ENCODE results near the gene EML6.

GRCh38 chr2:54735636-54736035 lies 12.2 kb downstream of the EML6 start:
- no peak for TF ChIP-seq RBFOX2 (IDR thresholded peaks at IDR 0.05; ENCODE audit: low read depth, low read length)
- TF ChIP-seq ZNF510 (CRISPR knock-in tag; IDR thresholded peaks at IDR 0.05; ENCODE audit: low read depth), result no peak
- TF ChIP-seq MTA3 (CRISPR knock-in tag; IDR thresholded peaks at IDR 0.05), result no peak
- TF ChIP-seq HNRNPUL1 (IDR thresholded peaks at IDR 0.05; ENCODE audit: low read depth, low read length), result no peak
- no peak for TF ChIP-seq RFX3 (CRISPR knock-in tag; IDR thresholded peaks at IDR 0.05)
- no peak for TF ChIP-seq CBX5 (CRISPR knock-in tag; IDR thresholded peaks at IDR 0.05; ENCODE audit: borderline replicate concordance)
- no peak for TF ChIP-seq CEBPB (IDR thresholded peaks at IDR 0.05; ENCODE audit: borderline replicate concordance, low read depth, low read length)
- TF ChIP-seq RCOR2 (CRISPR knock-in tag; IDR thresholded peaks at IDR 0.05), result no peak
- TF ChIP-seq EZH2 (conservative IDR thresholded peaks at IDR 0.05; ENCODE audit: low read depth, low read length), result no peak
- TF ChIP-seq NR2C2 (CRISPR knock-in tag; IDR thresholded peaks at IDR 0.05; ENCODE audit: borderline replicate concordance), result no peak
- TF ChIP-seq, protein P1, sequence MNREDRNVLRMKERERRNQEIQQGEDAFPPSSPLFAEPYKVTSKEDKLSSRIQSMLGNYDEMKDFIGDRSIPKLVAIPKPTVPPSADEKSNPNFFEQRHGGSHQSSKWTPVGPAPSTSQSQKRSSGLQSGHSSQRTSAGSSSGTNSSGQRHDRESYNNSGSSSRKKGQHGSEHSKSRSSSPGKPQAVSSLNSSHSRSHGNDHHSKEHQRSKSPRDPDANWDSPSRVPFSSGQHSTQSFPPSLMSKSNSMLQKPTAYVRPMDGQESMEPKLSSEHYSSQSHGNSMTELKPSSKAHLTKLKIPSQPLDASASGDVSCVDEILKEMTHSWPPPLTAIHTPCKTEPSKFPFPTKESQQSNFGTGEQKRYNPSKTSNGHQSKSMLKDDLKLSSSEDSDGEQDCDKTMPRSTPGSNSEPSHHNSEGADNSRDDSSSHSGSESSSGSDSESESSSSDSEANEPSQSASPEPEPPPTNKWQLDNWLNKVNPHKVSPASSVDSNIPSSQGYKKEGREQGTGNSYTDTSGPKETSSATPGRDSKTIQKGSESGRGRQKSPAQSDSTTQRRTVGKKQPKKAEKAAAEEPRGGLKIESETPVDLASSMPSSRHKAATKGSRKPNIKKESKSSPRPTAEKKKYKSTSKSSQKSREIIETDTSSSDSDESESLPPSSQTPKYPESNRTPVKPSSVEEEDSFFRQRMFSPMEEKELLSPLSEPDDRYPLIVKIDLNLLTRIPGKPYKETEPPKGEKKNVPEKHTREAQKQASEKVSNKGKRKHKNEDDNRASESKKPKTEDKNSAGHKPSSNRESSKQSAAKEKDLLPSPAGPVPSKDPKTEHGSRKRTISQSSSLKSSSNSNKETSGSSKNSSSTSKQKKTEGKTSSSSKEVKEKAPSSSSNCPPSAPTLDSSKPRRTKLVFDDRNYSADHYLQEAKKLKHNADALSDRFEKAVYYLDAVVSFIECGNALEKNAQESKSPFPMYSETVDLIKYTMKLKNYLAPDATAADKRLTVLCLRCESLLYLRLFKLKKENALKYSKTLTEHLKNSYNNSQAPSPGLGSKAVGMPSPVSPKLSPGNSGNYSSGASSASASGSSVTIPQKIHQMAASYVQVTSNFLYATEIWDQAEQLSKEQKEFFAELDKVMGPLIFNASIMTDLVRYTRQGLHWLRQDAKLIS (CRISPR knock-in tag; IDR thresholded peaks at IDR 0.05), result no peak
- TF ChIP-seq ARID3A (IDR thresholded peaks at IDR 0.05; ENCODE audit: low read depth, low read length), result no peak
- no peak for TF ChIP-seq NFE2L1 (CRISPR knock-in tag; IDR thresholded peaks at IDR 0.05; ENCODE audit: borderline replicate concordance)
